Kidney (tissue), 14 donors: Measurements from ENCODE around the gene TMEM97. TPM values are rescaled to one million over a fixed set of nuclear protein-coding genes. Genes with fewer than 3 reads are reported as not detected.

Source experiments
- DNase-seq, 5 donors: peaks; one replicate each; pipeline ENCODE4 v3.0.0-alpha.2; 2013 to 2020
- FAIRE-seq: peaks from 2 replicates; lab custom pipeline; 2012; peaks lifted over from hg19 to GRCh38; lab: Jason Lieb, UNC
- H3K27ac ChIP-seq, 2 donors: one replicate each; pipeline ENCODE4 v1.7.0; 2013; ENCODE audit warnings: low read depth in 2 of 2, low read length in 2 of 2, inconsistent platforms in 1 of 2
- H3K27me3 ChIP-seq: one replicate; pipeline ENCODE4 v1.7.1; 2013; ENCODE audit warnings: low read length, inconsistent platforms; ENCODE audit not compliant: control insufficient read depth, insufficient read depth
- H3K36me3 ChIP-seq, 3 donors: one replicate each; pipeline versions ENCODE4 v1.7.0 to v1.7.1; 2013; ENCODE audit warnings: low read length in 3 of 3, control low read depth in 1 of 3, inconsistent platforms in 1 of 3; ENCODE audit not compliant: insufficient read depth in 3 of 3, control insufficient read depth in 2 of 3
- H3K4me1 ChIP-seq, 3 donors: one replicate each; pipeline versions ENCODE4 v1.7.0 to v1.7.1; 2013; ENCODE audit warnings: low read length in 3 of 3, inconsistent platforms in 1 of 3, low read depth in 1 of 3; ENCODE audit not compliant: control insufficient read depth in 2 of 3, insufficient read depth in 2 of 3
- H3K4me3 ChIP-seq, 3 donors: one replicate each; pipeline versions ENCODE4 v1.7.0 to v1.8.1; 2013; ENCODE audit warnings: low read length in 3 of 3, control low read depth in 1 of 3, inconsistent platforms in 1 of 3
- H3K9ac ChIP-seq, 3 donors: one replicate each; pipeline versions ENCODE4 v1.7.0 to v1.7.1; 2013; ENCODE audit warnings: low read length in 3 of 3, control low read depth in 1 of 3, inconsistent platforms in 1 of 3
- H3K9me3 ChIP-seq, 3 donors: one replicate each; pipeline versions ENCODE4 v1.7.0 to v1.7.1; 2013; ENCODE audit warnings: low read length in 3 of 3, control low read depth in 1 of 3, inconsistent platforms in 1 of 3; ENCODE audit not compliant: control insufficient read depth in 2 of 3, insufficient read depth in 1 of 3
- CTCF ChIP-seq: IDR thresholded peaks from 3 replicates; pipeline ENCODE4 v1.5.1; 2012; ENCODE audit warnings: mild to moderate bottlenecking, moderate library complexity, borderline replicate concordance; ENCODE audit not compliant: insufficient read depth; ENCODE audit errors: extremely low read depth
- intact Hi-C: fragments of 100-400 bp; cut with DNase I; formaldehyde crosslinking; loops from one replicate; pipeline ENCODE4 v1.11.1; 2022
- polyA plus RNA-seq: library from polyadenylated mRNA; stranded (reverse); fragments of 350-450 nt; fragmentation: Illumina TruSeq; extraction: RNeasy Lipid Tissue Mini Kit (QIAGEN cat#74804); gene quantifications from one replicate; pipeline ENCODE4 v1.2.3, GENCODE V29; 2014; ENCODE audit warnings: low read depth, low replicate concordance; ENCODE audit not compliant: insufficient read depth
- total RNA-seq: library from RNA; stranded (reverse); fragmentation: NEBNext Ultra II Directional; extraction: Animal tissue kit (Norgen Biotek cat#: 25700); gene quantifications from one replicate; pipeline ENCODE4 v1.2.1, GENCODE V29; 2021
- donor health status: control.
- donor health status: control.
- donor health status: control.
- donor health status: control.
- donor health status: control.
- donor health status: DM: yes; HTN: yes; CAD: no.
- donor health status: Normal renal cell carcinoma (clear cell type).

The TMEM97 gene
- total and polyA plus RNA-seq, 2 donors from 2014 or later = 10.2 to 11.6 TPM

DNA sequence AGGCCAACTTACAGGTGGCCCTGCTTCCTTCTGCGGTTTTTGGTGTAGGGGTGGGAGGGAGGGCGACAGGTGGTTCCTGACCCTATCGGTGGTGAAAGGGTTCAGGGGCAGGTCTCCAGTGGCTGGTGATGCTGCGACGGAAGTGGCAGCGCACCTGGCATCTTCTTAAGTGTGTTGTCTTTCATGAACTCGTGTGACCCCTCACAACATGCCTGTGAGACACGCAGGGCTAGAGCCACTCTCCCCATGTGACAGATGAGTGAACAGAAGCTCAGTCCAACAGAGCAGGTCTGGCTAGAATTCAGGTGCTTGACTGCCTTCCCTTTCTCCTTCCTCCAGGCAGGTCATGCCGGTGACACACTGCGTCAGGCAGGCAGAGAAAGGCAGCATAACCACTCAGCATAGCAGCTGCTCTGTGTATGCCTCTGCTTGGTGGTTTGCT is 24.5 kb downstream of the TMEM97 start:
- no peak overlapping the region for H3K27ac ChIP-seq
- H3K27me3 ChIP-seq = no peaks in the 10 kb centered on the region
- intact Hi-C loops = no loop called here
- TF ChIP-seq CTCF = no peak
- no peak overlapping the region for H3K4me3 ChIP-seq
- no peak overlapping the region for H3K9ac ChIP-seq
- peaks cover 3 to 72% (median 38%) of the 10 kb centered on the region in 3 donors for H3K36me3 ChIP-seq
- H3K9me3 ChIP-seq = no peaks in the 10 kb centered on the region
- no peak for FAIRE-seq
- no peak for DNase-seq
- H3K4me1 ChIP-seq = peaks cover 0 to 37% (median 27%) of the 10 kb centered on the region in 3 donors

DNA sequence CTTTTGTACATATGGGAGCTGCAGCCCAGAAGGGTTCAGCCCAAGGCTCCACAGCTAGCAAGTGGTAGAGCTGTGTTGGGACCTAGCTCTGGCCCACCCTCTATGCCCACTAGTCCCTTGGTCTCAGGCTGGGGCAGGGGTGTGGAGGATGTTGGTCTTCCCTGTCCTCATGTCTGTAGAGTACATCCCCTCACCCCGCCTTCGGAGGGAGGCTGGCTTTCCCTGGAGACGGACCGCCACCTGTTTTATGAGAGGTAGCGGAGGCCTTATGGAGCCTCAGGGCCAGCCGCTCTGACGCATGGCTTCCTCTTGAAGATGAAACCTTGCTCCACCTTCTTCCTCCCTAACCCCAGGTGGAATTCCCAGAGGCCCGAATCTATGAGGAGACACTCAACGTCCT is 25.0 kb downstream of the TMEM97 start:
- peaks cover 0 to 40% (median 27%) of the 10 kb centered on the region in 3 donors for H3K4me1 ChIP-seq
- H3K27ac ChIP-seq = no peak overlapping the region
- intact Hi-C loops = no loop called here
- FAIRE-seq (no peak), DNase-seq (no peak)
- no peaks in the 10 kb centered on the region for H3K27me3 ChIP-seq
- no peak overlapping the region for H3K4me3 ChIP-seq
- H3K9ac ChIP-seq = no peak overlapping the region
- no peaks in the 10 kb centered on the region for H3K9me3 ChIP-seq
- peaks cover 3 to 77% (median 43%) of the 10 kb centered on the region in 3 donors for H3K36me3 ChIP-seq
- TF ChIP-seq CTCF = no peak

GRCh38 chr17:28344435-28344901 is 25.5 kb downstream of the TMEM97 start:
- Histone ChIP-seq H3K4me1 (peaks cover 0 to 40% (median 27%) of the 10 kb centered on the region in 3 donors), H3K9me3 (no peaks in the 10 kb centered on the region), H3K27ac (no peak overlapping the region), H3K27me3 (no peaks in the 10 kb centered on the region), H3K9ac (no peak overlapping the region), H3K4me3 (no peak overlapping the region), H3K36me3 (peaks cover 3 to 77% (median 45%) of the 10 kb centered on the region in 3 donors)
- FAIRE-seq = no peak
- no peak for DNase-seq
- intact Hi-C loops = no loop called here
- TF ChIP-seq CTCF = no peak
